Stimulated activated memory B cell treated with anti-CD40 and anti-IgM and Interleukin-4, amounts not matched to agents 10 μg/mL and 1 μg/mL and 100 μg/mL, for 72 hours (primary cell): Measurements from ENCODE around the gene ZNF439.
"Not testable (repeated sequence)": the region's sequence is repeated elsewhere in the genome, so short reads cannot be mapped to it uniquely, and the experiment has no call there.

Experiments used
- ATAC-seq: fragments of 150-1000 bp; cut with Tn5 transposase; 2 replicates; pipeline ENCODE4 v1.10.0; 2021
- H3K27ac Mint-ChIP-seq: one replicate; pipeline ENCODE4 v1.8.0; 2022; ENCODE audit warnings: mild to moderate bottlenecking, mixed read lengths
- H3K27me3 Mint-ChIP-seq: one replicate; pipeline ENCODE4 v1.8.0; 2022; ENCODE audit warnings: mixed read lengths
- H3K36me3 Mint-ChIP-seq: one replicate; pipeline ENCODE4 v1.8.0; 2022; ENCODE audit warnings: mixed read lengths
- H3K4me1 Mint-ChIP-seq: one replicate; pipeline ENCODE4 v1.8.0; 2022; ENCODE audit warnings: mixed read lengths
- H3K4me3 Mint-ChIP-seq: one replicate; pipeline ENCODE4 v1.8.0; 2022; ENCODE audit warnings: mild to moderate bottlenecking, moderate library complexity, mixed read lengths
- H3K9me3 Mint-ChIP-seq: one replicate; pipeline ENCODE4 v1.8.0; 2022; ENCODE audit warnings: mixed read lengths

Gene ZNF439

DNA sequence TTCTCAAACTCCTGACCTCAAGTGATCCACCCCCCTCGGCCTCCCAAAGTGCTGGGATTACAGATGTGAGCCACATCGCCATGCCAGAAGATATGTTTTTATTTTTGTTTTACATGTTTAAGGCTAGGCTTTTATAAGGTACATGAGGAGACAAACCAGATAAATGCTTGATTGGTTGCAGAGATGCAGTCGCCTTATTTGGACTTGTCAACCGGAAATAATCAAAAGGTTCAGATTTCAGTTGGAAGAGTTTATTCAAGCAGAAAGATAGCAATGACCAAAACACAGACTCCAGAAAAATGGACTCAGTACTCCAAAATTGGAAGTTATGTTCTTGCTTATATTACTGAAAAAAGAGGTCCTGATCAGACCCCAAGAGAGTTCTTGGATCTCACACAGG, 1.8 kb downstream of the ZNF439 start:
- not testable (repeated sequence) for H3K4me3 Mint-ChIP-seq, H3K27ac Mint-ChIP-seq, ATAC-seq, H3K27me3 Mint-ChIP-seq, H3K9me3 Mint-ChIP-seq
- Mint-ChIP-seq H3K36me3 (peaks cover 20% of the 10 kb centered on the region), H3K4me1 (peaks cover 36% of the 10 kb centered on the region)

DNA sequence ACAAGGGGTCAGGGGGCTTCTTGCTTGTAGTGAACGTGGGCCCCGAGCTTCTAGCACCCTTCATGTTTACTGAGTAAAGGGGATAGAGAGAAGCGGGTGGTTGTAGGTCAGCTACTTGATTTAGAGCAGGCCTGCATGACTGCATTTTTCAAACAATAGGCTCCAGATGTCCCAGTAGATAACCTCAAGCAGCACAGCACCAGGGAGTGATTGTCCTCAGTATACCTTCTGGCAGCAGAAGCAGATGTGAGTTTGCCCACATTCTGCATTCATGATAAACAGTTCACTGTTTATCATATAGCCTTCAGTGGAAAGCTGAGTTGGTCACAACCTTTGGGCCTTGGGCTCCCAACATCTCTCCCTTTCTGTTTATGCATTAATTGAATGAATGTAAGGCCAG, 4.8 kb downstream of the ZNF439 start:
- ATAC-seq: no peak
- Mint-ChIP-seq H3K36me3 (peaks cover 47% of the 10 kb centered on the region), H3K4me1 (peaks cover 37% of the 10 kb centered on the region), H3K4me3 (no peak overlapping the region), H3K27ac (no peak overlapping the region), H3K27me3 (no peaks in the 10 kb centered on the region), H3K9me3 (peaks cover 5% of the 10 kb centered on the region)

DNA sequence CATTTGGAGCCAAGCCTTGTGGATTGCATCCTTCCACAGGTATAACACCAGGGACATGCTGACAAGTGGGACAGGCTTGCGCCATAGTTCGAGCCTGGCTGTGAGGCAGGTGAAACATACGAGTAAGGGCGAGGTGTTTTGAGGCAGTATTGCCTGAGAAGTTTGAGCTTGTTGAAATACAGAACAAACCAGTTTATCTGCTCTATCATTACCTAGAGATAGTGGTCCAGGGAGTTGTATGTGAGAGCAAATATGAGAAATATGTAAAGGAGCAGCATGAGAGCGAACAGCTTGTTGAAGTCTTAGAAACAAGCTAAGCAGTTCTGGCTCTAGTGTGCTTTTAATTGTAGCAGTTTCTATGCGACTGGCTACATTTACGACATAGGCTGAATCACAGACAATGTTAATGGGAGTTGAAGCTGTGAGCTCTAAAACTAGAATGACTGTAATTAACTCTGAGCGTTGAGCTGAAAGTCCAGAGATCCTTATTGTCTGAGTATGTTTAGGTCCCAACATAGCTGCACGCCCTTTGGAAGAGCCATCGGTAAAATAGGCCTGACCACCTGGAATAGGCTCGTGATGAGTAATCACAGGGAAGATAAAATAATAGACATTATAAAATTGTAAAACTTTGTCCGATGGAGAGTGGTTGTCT, 8.2 kb downstream of the ZNF439 start:
- Mint-ChIP-seq H3K9me3 (peaks cover 14% of the 10 kb centered on the region), H3K36me3 (peaks cover 66% of the 10 kb centered on the region), H3K4me3 (no peak overlapping the region), H3K27ac (no peak overlapping the region), H3K4me1 (peaks cover 12% of the 10 kb centered on the region), H3K27me3 (no peaks in the 10 kb centered on the region)
- no peak for ATAC-seq

DNA sequence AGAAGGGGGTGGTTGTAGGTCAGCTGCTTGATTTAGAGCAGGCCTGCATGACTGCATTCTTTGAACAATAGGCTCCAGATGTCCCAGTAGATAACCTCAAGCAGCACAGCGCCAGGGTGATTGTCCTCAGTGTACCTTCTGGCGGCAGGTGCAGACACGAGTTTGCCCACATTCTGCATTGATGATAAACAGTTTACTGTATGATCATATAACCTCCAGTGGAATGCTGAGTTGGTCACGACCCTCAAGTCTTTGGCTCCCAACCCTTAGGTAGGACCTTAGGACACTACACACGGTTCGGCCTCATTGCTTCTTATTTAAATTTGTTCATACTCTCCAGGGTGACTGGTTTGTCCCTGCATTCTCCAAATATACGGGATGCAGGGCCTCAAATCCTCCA, 12.2 kb downstream of the ZNF439 start:
- H3K9me3 Mint-ChIP-seq: peaks cover 16% of the 10 kb centered on the region
- H3K27me3 Mint-ChIP-seq: no peaks in the 10 kb centered on the region
- H3K4me3 Mint-ChIP-seq: no peak overlapping the region
- peaks cover 10% of the 10 kb centered on the region for H3K4me1 Mint-ChIP-seq
- ATAC-seq: no peak
- peaks cover 96% of the 10 kb centered on the region for H3K36me3 Mint-ChIP-seq
- no peak overlapping the region for H3K27ac Mint-ChIP-seq

DNA sequence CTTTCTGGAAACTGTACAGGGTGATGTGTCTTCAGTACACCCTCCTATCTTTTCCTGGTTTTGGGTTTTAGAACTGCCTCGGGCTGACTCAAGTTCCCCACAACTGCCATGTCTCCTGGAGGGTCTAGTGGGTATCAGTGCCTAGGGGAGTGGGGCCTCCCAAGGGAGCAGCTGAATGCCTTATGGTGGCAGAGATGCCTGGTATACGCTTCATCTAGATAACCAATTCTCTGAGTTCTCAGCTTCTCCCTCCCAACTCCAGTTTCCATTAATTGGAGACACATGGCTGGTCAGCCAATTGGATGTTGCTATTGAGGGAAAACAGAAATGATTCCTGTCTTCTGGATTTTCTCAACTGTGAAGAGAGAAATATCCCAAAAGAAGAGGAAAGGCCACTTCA, 12.8 kb downstream of the ZNF439 start:
- ATAC-seq: no peak
- Mint-ChIP-seq H3K27ac (no peak overlapping the region), H3K9me3 (peaks cover 13% of the 10 kb centered on the region), H3K4me1 (peaks cover 4% of the 10 kb centered on the region), H3K4me3 (no peak overlapping the region), H3K27me3 (no peaks in the 10 kb centered on the region), H3K36me3 (peaks cover 96% of the 10 kb centered on the region)

DNA sequence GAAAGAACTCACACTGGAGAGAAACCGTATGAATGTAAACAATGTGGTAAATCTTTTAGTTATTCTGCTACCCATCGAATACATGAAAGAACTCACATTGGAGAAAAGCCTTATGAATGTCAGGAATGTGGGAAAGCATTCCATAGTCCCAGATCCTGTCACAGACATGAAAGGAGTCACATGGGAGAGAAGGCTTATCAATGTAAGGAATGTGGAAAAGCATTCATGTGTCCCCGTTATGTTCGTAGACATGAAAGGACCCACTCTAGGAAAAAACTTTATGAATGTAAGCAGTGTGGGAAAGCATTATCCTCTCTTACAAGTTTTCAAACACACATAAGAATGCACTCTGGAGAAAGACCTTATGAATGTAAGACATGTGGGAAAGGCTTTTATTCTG, 19.2 kb downstream of the ZNF439 start:
- ATAC-seq, H3K27me3 Mint-ChIP-seq, H3K4me3 Mint-ChIP-seq, H3K4me1 Mint-ChIP-seq, H3K27ac Mint-ChIP-seq: not testable (repeated sequence)
- H3K36me3 Mint-ChIP-seq: peaks cover 74% of the 10 kb centered on the region
- peaks cover 17% of the 10 kb centered on the region for H3K9me3 Mint-ChIP-seq

GRCh38 chr19:11868188-11868587, 19.7 kb downstream of the ZNF439 start:
- no peaks in the 10 kb centered on the region for H3K4me1 Mint-ChIP-seq
- no peak overlapping the region for H3K27ac Mint-ChIP-seq
- H3K4me3 Mint-ChIP-seq: no peak overlapping the region
- no peak for ATAC-seq
- peaks cover 17% of the 10 kb centered on the region for H3K9me3 Mint-ChIP-seq
- peaks cover 70% of the 10 kb centered on the region for H3K36me3 Mint-ChIP-seq
- H3K27me3 Mint-ChIP-seq: no peaks in the 10 kb centered on the region

GRCh38 chr19:11872624-11873023, 24.1 kb downstream of the ZNF439 start:
- Mint-ChIP-seq H3K9me3 (peaks cover 10% of the 10 kb centered on the region), H3K4me1 (no peaks in the 10 kb centered on the region), H3K36me3 (peaks cover 26% of the 10 kb centered on the region), H3K4me3 (no peak overlapping the region), H3K27me3 (no peaks in the 10 kb centered on the region), H3K27ac (no peak overlapping the region)
- ATAC-seq: no peak

GRCh38 chr19:11873762-11874161, 25.2 kb downstream of the ZNF439 start:
- Mint-ChIP-seq H3K4me3 (no peak overlapping the region), H3K4me1 (no peaks in the 10 kb centered on the region), H3K36me3 (peaks cover 14% of the 10 kb centered on the region), H3K9me3 (peaks cover 4% of the 10 kb centered on the region), H3K27ac (no peak overlapping the region), H3K27me3 (no peaks in the 10 kb centered on the region)
- ATAC-seq: no peak

GRCh38 chr19:11879687-11880266, 31.3 kb downstream of the ZNF439 start:
- H3K4me1 Mint-ChIP-seq, H3K27me3 Mint-ChIP-seq, H3K36me3 Mint-ChIP-seq, ATAC-seq, H3K4me3 Mint-ChIP-seq, H3K27ac Mint-ChIP-seq, H3K9me3 Mint-ChIP-seq: not testable (repeated sequence)

DNA sequence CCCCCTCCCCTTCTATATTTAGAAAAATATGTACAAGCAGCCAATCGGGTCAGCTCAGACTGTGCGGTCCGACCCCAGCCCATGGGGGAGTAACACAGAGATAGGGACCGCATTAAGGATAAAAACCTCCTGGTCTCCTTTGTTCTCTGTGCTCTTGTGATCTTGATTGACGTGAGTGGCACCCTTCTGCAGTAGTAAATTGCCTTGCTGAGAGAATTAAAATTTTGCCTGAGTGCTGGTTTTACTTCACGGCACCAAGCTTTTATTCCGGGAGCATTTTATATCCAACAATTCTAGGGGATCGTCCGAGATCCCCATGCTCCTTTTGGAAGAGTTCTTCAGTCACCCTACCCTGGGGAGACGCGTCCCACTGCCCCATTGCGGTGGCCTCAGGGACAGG, 32.1 kb downstream of the ZNF439 start:
- no peak for ATAC-seq
- H3K9me3 Mint-ChIP-seq: peaks cover 3% of the 10 kb centered on the region

GRCh38 chr19:11881151-11881800, 32.8 kb downstream of the ZNF439 start:
- H3K27me3 Mint-ChIP-seq: no peaks in the 10 kb centered on the region
- H3K4me1 Mint-ChIP-seq: no peaks in the 10 kb centered on the region
- no peaks in the 10 kb centered on the region for H3K36me3 Mint-ChIP-seq
- H3K4me3 Mint-ChIP-seq: no peak overlapping the region
- H3K9me3 Mint-ChIP-seq: peaks cover 4% of the 10 kb centered on the region
- peak; percentile 75 for ATAC-seq
- no peak overlapping the region for H3K27ac Mint-ChIP-seq

More for the DNA sequence above, 32.1 kb downstream of the ZNF439 start:
- no peak overlapping the region for H3K27ac Mint-ChIP-seq
- no peaks in the 10 kb centered on the region for H3K4me1 Mint-ChIP-seq
- no peaks in the 10 kb centered on the region for H3K27me3 Mint-ChIP-seq
- no peak overlapping the region for H3K4me3 Mint-ChIP-seq
- no peaks in the 10 kb centered on the region for H3K36me3 Mint-ChIP-seq

GRCh38 chr19:11882606-11883005, 34.1 kb downstream of the ZNF439 start:
- peaks cover 5% of the 10 kb centered on the region for H3K4me1 Mint-ChIP-seq
- H3K27me3 Mint-ChIP-seq: no peaks in the 10 kb centered on the region
- H3K4me3 Mint-ChIP-seq: no peak overlapping the region
- H3K9me3 Mint-ChIP-seq: peaks cover 6% of the 10 kb centered on the region
- ATAC-seq: no peak
- no peaks in the 10 kb centered on the region for H3K36me3 Mint-ChIP-seq
- H3K27ac Mint-ChIP-seq: no peak overlapping the region

GRCh38 chr19:11887234-11887610, 38.7 kb downstream of the ZNF439 start:
- H3K27me3 Mint-ChIP-seq: no peaks in the 10 kb centered on the region
- H3K9me3 Mint-ChIP-seq: peaks cover 3% of the 10 kb centered on the region
- peak overlapping the region; percentile 85 for H3K4me3 Mint-ChIP-seq
- peaks cover 20% of the 10 kb centered on the region for H3K4me1 Mint-ChIP-seq
- peak overlapping the region; percentile 83 for H3K27ac Mint-ChIP-seq
- ATAC-seq: peak; percentile 34
- H3K36me3 Mint-ChIP-seq: no peaks in the 10 kb centered on the region

DNA sequence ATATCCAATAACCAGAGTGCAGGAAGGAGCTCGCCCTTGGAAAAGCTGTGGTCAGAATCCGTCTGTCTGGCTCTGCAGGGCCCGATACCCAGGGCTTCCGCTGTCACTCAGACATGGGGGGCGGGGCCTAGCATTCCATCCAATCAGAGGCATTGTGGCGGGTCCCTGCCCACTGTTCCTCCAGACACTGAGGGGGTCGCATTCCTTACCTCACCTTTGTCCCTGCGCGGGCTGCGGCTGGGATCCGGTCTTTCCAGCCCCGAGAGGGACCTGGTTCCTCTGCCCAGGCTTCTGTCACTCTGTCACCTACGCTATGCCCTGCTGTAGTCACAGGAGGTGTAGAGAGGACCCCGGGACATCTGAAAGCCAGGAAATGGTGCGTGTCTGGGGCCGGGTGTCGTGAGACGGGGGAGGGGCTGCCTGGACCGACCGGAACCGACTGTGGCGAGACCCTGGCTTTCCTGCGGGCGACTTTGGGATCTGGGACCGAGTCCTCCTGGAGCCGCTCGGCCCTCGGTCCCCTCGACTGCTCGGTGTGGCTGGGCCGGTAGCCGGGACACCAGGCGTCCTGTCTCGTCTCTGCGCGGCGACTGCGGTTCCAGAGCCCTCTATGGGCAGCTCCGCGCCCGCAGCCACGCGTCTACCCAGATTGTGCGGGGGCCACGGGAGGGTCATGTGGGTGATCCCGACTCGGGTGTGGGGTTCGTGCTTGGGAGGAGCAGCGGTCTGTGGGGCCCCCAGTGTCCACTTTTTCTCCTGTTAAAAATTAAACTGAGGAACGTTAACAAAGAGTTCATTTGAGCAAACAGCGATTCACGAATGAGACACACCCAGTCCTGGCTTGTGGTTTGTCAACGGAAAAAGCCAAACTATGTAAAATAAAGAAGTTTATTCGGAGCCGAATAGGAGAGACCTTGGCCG, 39.3 kb downstream of the ZNF439 start, which contains the start of gene ZNF69:
ZNF69 (plus strand) TSS at position 172 of the 921 bp plus-strand sequence; CDS start at position 314, 142 bp downstream.
- ATAC-seq: peak; percentile 90
- H3K27me3 Mint-ChIP-seq: no peaks in the 10 kb centered on the region
- peak within 1 kb of the TSS; percentile 83 for H3K27ac Mint-ChIP-seq
- H3K9me3 Mint-ChIP-seq: peaks cover 3% of the 10 kb centered on the region
- H3K36me3 Mint-ChIP-seq: no peaks in the 10 kb centered on the region
- H3K4me3 Mint-ChIP-seq: peak within 1 kb of the TSS; percentile 85
- H3K4me1 Mint-ChIP-seq: peaks cover 20% of the 10 kb centered on the region
